ENCODE measurements around the gene INPP5A. TPM values are rescaled to one million over a fixed set of nuclear protein-coding genes. Genes with fewer than 3 reads are reported as not detected.
A peak's percentile ranks its signal among the peaks of the same experiment; 100 is the strongest.

The INPP5A gene
- total and polyA plus RNA-seq, 9 of the 15 experiments (the other 6 are each of a cell fraction or from before 2014, with no cell fraction given), result 0.66 to 11.6 (median 7.7) TPM

DNA sequence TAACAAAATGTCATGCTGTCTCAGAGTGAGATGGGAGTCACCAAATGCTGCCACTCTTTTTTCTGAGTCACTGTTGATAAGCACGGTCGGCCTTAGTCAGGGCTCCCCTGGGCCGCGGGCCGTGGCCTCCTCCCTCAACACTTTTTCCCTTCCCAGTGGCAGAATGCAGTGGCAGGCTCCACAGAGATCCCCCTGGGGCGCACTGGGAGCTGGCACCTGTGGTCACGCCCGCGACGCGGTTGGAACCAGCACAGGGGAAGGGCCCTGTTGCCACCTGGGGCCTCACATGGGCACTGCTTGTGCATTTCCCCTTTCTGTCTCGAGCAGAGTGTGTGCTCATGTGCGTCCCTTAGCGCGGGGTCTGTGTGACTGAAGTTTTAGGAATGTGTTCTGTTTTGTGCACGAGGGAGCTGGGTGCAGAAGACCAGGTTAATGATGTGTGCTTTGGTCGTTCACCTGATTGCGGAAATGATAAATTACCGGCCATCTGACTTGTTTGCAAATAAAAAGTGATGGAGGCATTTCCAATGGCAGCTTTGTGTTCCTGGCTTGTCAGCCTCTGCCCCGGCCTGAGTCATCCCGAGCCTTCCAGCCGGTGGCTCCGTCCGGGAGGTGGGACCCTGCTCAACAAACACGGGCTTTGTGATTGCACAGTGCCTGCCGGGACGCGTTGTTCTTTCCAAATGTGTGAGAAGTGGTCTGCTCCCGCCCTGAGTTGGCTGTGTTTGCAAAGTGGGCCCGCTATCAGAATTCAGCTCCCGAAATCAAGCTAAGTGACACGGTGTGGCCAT is 147.7 kb downstream of the INPP5A start (continued):
- TF ChIP-seq CXXC5 (CRISPR knock-in tag; IDR thresholded peaks at IDR 0.05) (no peak), ZNF592 (IDR thresholded peaks at IDR 0.05) (peak; percentile 60), PKNOX1 (IDR thresholded peaks at IDR 0.05) (peak; percentile 57), KLF1 (tag; IDR thresholded peaks at IDR 0.05) (no peak), MCM5 (IDR thresholded peaks at IDR 0.05; ENCODE audit: low read depth) (no peak), HSF4 (CRISPR knock-in tag; IDR thresholded peaks at IDR 0.05; ENCODE audit: borderline replicate concordance) (no peak), CREB3 (tag; conservative IDR thresholded peaks at IDR 0.05; ENCODE audit: low read depth) (0 out of 2 replicates have a peak, but pooled peaks have one; percentile 22), TAL1 (IDR thresholded peaks at IDR 0.05) (no peak), PHF8 (IDR thresholded peaks at IDR 0.05; ENCODE audit: borderline replicate concordance, low read length) (peak; percentile 31; the same call in 1 of the 2 replicates), SPI1 (IDR thresholded peaks at IDR 0.05; ENCODE audit: borderline replicate concordance, low read depth, low read length) (peak; percentile 77; the same call in 1 of the 2 replicates), ZNF41 (CRISPR knock-in tag; conservative IDR thresholded peaks at IDR 0.05) (no peak)
- TF ChIP-seq, protein P1, sequence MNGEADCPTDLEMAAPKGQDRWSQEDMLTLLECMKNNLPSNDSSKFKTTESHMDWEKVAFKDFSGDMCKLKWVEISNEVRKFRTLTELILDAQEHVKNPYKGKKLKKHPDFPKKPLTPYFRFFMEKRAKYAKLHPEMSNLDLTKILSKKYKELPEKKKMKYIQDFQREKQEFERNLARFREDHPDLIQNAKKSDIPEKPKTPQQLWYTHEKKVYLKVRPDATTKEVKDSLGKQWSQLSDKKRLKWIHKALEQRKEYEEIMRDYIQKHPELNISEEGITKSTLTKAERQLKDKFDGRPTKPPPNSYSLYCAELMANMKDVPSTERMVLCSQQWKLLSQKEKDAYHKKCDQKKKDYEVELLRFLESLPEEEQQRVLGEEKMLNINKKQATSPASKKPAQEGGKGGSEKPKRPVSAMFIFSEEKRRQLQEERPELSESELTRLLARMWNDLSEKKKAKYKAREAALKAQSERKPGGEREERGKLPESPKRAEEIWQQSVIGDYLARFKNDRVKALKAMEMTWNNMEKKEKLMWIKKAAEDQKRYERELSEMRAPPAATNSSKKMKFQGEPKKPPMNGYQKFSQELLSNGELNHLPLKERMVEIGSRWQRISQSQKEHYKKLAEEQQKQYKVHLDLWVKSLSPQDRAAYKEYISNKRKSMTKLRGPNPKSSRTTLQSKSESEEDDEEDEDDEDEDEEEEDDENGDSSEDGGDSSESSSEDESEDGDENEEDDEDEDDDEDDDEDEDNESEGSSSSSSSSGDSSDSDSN (IDR thresholded peaks at IDR 0.05; ENCODE audit: borderline replicate concordance in 1 of 2, low read depth in 2 of 2, low read length in 2 of 2), result 0 out of 4 replicates have a peak, but pooled peaks of 1 of the 2 experiments have one; percentile 52
- TF ChIP-seq, protein P2, sequence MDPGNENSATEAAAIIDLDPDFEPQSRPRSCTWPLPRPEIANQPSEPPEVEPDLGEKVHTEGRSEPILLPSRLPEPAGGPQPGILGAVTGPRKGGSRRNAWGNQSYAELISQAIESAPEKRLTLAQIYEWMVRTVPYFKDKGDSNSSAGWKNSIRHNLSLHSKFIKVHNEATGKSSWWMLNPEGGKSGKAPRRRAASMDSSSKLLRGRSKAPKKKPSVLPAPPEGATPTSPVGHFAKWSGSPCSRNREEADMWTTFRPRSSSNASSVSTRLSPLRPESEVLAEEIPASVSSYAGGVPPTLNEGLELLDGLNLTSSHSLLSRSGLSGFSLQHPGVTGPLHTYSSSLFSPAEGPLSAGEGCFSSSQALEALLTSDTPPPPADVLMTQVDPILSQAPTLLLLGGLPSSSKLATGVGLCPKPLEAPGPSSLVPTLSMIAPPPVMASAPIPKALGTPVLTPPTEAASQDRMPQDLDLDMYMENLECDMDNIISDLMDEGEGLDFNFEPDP (CRISPR knock-in tag; IDR thresholded peaks at IDR 0.05), result 0 out of 2 replicates have a peak, but pooled peaks have one; percentile 46
- TF ChIP-seq, protein P3, sequence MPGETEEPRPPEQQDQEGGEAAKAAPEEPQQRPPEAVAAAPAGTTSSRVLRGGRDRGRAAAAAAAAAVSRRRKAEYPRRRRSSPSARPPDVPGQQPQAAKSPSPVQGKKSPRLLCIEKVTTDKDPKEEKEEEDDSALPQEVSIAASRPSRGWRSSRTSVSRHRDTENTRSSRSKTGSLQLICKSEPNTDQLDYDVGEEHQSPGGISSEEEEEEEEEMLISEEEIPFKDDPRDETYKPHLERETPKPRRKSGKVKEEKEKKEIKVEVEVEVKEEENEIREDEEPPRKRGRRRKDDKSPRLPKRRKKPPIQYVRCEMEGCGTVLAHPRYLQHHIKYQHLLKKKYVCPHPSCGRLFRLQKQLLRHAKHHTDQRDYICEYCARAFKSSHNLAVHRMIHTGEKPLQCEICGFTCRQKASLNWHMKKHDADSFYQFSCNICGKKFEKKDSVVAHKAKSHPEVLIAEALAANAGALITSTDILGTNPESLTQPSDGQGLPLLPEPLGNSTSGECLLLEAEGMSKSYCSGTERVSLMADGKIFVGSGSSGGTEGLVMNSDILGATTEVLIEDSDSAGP (CRISPR knock-in tag; IDR thresholded peaks at IDR 0.05), result no peak

All from K562 (cell line).